ENCODE measurements around the gene ACTRT3.

GRCh38 chr3:169813757-169814517 is 44.6 kb upstream of the ACTRT3 start:
- TF ChIP-seq SMC3 (IDR thresholded peaks at IDR 0.05) (no peak), EHMT2 (IDR thresholded peaks at IDR 0.05; ENCODE audit: low read depth) (no peak), CEBPB (IDR thresholded peaks at IDR 0.05) (no peak), POLR2A (IDR thresholded peaks at IDR 0.05; ENCODE audit: low read length) (no peak)
- TF ChIP-seq, protein P1, sequence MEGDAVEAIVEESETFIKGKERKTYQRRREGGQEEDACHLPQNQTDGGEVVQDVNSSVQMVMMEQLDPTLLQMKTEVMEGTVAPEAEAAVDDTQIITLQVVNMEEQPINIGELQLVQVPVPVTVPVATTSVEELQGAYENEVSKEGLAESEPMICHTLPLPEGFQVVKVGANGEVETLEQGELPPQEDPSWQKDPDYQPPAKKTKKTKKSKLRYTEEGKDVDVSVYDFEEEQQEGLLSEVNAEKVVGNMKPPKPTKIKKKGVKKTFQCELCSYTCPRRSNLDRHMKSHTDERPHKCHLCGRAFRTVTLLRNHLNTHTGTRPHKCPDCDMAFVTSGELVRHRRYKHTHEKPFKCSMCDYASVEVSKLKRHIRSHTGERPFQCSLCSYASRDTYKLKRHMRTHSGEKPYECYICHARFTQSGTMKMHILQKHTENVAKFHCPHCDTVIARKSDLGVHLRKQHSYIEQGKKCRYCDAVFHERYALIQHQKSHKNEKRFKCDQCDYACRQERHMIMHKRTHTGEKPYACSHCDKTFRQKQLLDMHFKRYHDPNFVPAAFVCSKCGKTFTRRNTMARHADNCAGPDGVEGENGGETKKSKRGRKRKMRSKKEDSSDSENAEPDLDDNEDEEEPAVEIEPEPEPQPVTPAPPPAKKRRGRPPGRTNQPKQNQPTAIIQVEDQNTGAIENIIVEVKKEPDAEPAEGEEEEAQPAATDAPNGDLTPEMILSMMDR (IDR thresholded peaks at IDR 0.05): peak; percentile 24; the same call in 1 of the 3 replicates
- TF ChIP-seq, protein P2, sequence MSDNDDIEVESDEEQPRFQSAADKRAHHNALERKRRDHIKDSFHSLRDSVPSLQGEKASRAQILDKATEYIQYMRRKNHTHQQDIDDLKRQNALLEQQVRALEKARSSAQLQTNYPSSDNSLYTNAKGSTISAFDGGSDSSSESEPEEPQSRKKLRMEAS (IDR thresholded peaks at IDR 0.05): peak; percentile 82
- TF ChIP-seq, protein P3, sequence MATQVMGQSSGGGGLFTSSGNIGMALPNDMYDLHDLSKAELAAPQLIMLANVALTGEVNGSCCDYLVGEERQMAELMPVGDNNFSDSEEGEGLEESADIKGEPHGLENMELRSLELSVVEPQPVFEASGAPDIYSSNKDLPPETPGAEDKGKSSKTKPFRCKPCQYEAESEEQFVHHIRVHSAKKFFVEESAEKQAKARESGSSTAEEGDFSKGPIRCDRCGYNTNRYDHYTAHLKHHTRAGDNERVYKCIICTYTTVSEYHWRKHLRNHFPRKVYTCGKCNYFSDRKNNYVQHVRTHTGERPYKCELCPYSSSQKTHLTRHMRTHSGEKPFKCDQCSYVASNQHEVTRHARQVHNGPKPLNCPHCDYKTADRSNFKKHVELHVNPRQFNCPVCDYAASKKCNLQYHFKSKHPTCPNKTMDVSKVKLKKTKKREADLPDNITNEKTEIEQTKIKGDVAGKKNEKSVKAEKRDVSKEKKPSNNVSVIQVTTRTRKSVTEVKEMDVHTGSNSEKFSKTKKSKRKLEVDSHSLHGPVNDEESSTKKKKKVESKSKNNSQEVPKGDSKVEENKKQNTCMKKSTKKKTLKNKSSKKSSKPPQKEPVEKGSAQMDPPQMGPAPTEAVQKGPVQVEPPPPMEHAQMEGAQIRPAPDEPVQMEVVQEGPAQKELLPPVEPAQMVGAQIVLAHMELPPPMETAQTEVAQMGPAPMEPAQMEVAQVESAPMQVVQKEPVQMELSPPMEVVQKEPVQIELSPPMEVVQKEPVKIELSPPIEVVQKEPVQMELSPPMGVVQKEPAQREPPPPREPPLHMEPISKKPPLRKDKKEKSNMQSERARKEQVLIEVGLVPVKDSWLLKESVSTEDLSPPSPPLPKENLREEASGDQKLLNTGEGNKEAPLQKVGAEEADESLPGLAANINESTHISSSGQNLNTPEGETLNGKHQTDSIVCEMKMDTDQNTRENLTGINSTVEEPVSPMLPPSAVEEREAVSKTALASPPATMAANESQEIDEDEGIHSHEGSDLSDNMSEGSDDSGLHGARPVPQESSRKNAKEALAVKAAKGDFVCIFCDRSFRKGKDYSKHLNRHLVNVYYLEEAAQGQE (IDR thresholded peaks at IDR 0.05): no peak

Data from A549 (cell line).